OCI-LY1 (cell line): Measurements from ENCODE around the gene SUPT16H.

ENCODE experiments used
- EZH2 ChIP-seq: fragments of 200-600 bp; sonication (generic), shearing (Covaris generic); IDR thresholded peaks from 2 replicates; pipeline ENCODE4 v1.8.0; 2017; ENCODE audit warnings: borderline replicate concordance, mixed run types, mild to moderate bottlenecking, antibody characterized with exemption, low read length, moderate library complexity, mixed read lengths
- TF ChIP-seq, protein P1 (sequence below): fragments of 200-600 bp; sonication (generic), shearing (Covaris generic); IDR thresholded peaks from 2 replicates; pipeline ENCODE4 v1.5.1; 2017; ENCODE audit warnings: mild to moderate bottlenecking, antibody characterized with exemption, low read length, moderate library complexity, mixed read lengths

DNA sequence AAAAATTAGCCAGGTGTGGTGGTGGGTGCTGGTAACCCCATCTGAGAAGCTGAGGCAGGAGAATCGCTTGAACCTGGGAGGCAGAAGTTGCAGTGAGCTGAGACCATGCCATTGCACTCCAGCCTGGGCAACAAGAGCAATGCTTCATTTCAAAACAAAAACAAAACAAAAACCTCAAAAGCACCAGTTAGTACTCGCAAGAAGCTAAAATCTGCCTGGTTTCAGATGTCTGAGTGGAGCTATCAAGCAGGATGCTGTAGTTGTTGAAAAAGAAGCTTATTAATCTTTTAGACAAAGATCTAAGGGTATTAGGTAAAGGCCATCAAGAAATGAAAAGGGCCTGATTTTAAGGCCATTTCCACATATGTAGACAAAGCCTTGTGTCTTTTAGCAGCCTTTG is 50.9 kb downstream of the SUPT16H start:
- TF ChIP-seq, protein P1, sequence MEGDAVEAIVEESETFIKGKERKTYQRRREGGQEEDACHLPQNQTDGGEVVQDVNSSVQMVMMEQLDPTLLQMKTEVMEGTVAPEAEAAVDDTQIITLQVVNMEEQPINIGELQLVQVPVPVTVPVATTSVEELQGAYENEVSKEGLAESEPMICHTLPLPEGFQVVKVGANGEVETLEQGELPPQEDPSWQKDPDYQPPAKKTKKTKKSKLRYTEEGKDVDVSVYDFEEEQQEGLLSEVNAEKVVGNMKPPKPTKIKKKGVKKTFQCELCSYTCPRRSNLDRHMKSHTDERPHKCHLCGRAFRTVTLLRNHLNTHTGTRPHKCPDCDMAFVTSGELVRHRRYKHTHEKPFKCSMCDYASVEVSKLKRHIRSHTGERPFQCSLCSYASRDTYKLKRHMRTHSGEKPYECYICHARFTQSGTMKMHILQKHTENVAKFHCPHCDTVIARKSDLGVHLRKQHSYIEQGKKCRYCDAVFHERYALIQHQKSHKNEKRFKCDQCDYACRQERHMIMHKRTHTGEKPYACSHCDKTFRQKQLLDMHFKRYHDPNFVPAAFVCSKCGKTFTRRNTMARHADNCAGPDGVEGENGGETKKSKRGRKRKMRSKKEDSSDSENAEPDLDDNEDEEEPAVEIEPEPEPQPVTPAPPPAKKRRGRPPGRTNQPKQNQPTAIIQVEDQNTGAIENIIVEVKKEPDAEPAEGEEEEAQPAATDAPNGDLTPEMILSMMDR, result no peak
- no peak for TF ChIP-seq EZH2
